Stomach smooth muscle (tissue), 2 donors: ENCODE results near the gene PLCG1.
"Not testable (repeated sequence)": the region's sequence is repeated elsewhere in the genome, so short reads cannot be mapped to it uniquely, and the experiment has no call there.

Experiments used
- H3K27ac ChIP-seq: one replicate; pipeline ENCODE4 v1.7.0; 2013; ENCODE audit warnings: mild to moderate bottlenecking, low read length, inconsistent platforms
- H3K27me3 ChIP-seq, 2 donors: one replicate each; pipeline ENCODE4 v1.7.0; 2013; ENCODE audit warnings: low read length in 2 of 2; ENCODE audit not compliant: insufficient read depth in 2 of 2, control insufficient read depth in 1 of 2
- H3K36me3 ChIP-seq, 2 donors: one replicate each; pipeline ENCODE4 v1.7.0; 2013; ENCODE audit warnings: low read length in 2 of 2; ENCODE audit not compliant: control insufficient read depth in 2 of 2, insufficient read depth in 2 of 2
- H3K4me1 ChIP-seq: one replicate; pipeline ENCODE4 v1.7.0; 2013; ENCODE audit warnings: low read length; ENCODE audit not compliant: control insufficient read depth, insufficient read depth
- H3K4me3 ChIP-seq, 2 donors: one replicate each; pipeline ENCODE4 v1.7.0; 2013; ENCODE audit warnings: low read length in 2 of 2
- H3K9ac ChIP-seq, 2 donors: one replicate each; pipeline ENCODE4 v1.7.0; 2013; ENCODE audit warnings: low read length in 2 of 2, mild to moderate bottlenecking in 1 of 2
- H3K9me3 ChIP-seq, 2 donors: one replicate each; pipeline ENCODE4 v1.7.0; 2013; ENCODE audit warnings: low read length in 2 of 2; ENCODE audit not compliant: control insufficient read depth in 2 of 2
- donor health status: healthy.
- donor health status: Pancreatic carcinoma.

PLCG1 gene

GRCh38 chr20:41110012-41110411, 27.3 kb upstream of the PLCG1 start:
- H3K4me1 ChIP-seq = no peaks in the 10 kb centered on the region
- no peak overlapping the region for H3K9ac ChIP-seq
- no peaks in the 10 kb centered on the region for H3K27me3 ChIP-seq
- H3K27ac ChIP-seq = no peak overlapping the region
- no peak overlapping the region for H3K4me3 ChIP-seq
- H3K9me3 ChIP-seq = no peaks in the 10 kb centered on the region
- peaks cover 25 to 42% of the 10 kb centered on the region in 2 donors for H3K36me3 ChIP-seq

- no peaks in the 10 kb centered on the region for H3K9me3 ChIP-seq
Measured at GRCh38 chr20:41110930-41111577, 26.3 kb upstream of the PLCG1 start.

GRCh38 chr20:41111578-41111951, 25.8 kb upstream of the PLCG1 start:
- Histone ChIP-seq H3K9me3 (no peaks in the 10 kb centered on the region), H3K9ac (no peak overlapping the region), H3K36me3 (peaks cover 39 to 57% of the 10 kb centered on the region in 2 donors), H3K27ac (no peak overlapping the region), H3K4me3 (no peak overlapping the region), H3K27me3 (no peaks in the 10 kb centered on the region), H3K4me1 (no peaks in the 10 kb centered on the region)

More at GRCh38 chr20:41110930-41111577, 26.3 kb upstream of the PLCG1 start:
- Histone ChIP-seq H3K36me3 (peaks cover 34 to 52% of the 10 kb centered on the region in 2 donors), H3K27ac (no peak overlapping the region), H3K4me1 (no peaks in the 10 kb centered on the region), H3K4me3 (no peak overlapping the region), H3K9ac (no peak overlapping the region), H3K27me3 (no peaks in the 10 kb centered on the region)

GRCh38 chr20:41116282-41116956, 20.9 kb upstream of the PLCG1 start:
- H3K9ac ChIP-seq = no peak overlapping the region
- H3K9me3 ChIP-seq = no peaks in the 10 kb centered on the region
- H3K27me3 ChIP-seq = no peaks in the 10 kb centered on the region
- no peaks in the 10 kb centered on the region for H3K4me1 ChIP-seq
- no peak overlapping the region for H3K4me3 ChIP-seq
- peaks cover 57 to 66% of the 10 kb centered on the region in 2 donors for H3K36me3 ChIP-seq
- no peak overlapping the region for H3K27ac ChIP-seq

GRCh38 chr20:41118159-41118558, 19.2 kb upstream of the PLCG1 start:
- not testable (repeated sequence) for H3K9ac ChIP-seq, H3K27ac ChIP-seq, H3K9me3 ChIP-seq, H3K27me3 ChIP-seq, H3K4me3 ChIP-seq, H3K4me1 ChIP-seq
- peaks cover 69 to 72% of the 10 kb centered on the region in 2 donors for H3K36me3 ChIP-seq

- H3K9me3 ChIP-seq = no peaks in the 10 kb centered on the region
- H3K4me3 ChIP-seq = no peak overlapping the region
- no peaks in the 10 kb centered on the region for H3K27me3 ChIP-seq
- H3K4me1 ChIP-seq = no peaks in the 10 kb centered on the region
- H3K36me3 ChIP-seq = peaks cover 68 to 71% of the 10 kb centered on the region in 2 donors
- H3K9ac ChIP-seq = no peak overlapping the region
- H3K27ac ChIP-seq = no peak overlapping the region
Measured at GRCh38 chr20:41118632-41119031, 18.7 kb upstream of the PLCG1 start.

- Histone ChIP-seq H3K27ac (no peak overlapping the region), H3K27me3 (no peaks in the 10 kb centered on the region), H3K9me3 (no peaks in the 10 kb centered on the region), H3K4me3 (no peak overlapping the region), H3K4me1 (no peaks in the 10 kb centered on the region), H3K9ac (no peak overlapping the region), H3K36me3 (peaks cover 61 to 62% of the 10 kb centered on the region in 2 donors)
Measured at GRCh38 chr20:41119614-41120561, 17.5 kb upstream of the PLCG1 start.

GRCh38 chr20:41121399-41121798, 15.9 kb upstream of the PLCG1 start:
- Histone ChIP-seq H3K9ac (no peak overlapping the region), H3K4me3 (no peak overlapping the region), H3K4me1 (peaks cover 5% of the 10 kb centered on the region), H3K27ac (no peak overlapping the region), H3K9me3 (no peaks in the 10 kb centered on the region), H3K27me3 (no peaks in the 10 kb centered on the region), H3K36me3 (peaks cover 51 to 63% of the 10 kb centered on the region in 2 donors)

- Histone ChIP-seq H3K27ac (no peak overlapping the region), H3K4me3 (no peak overlapping the region), H3K9me3 (no peaks in the 10 kb centered on the region), H3K9ac (no peak overlapping the region), H3K36me3 (peaks cover 36 to 55% of the 10 kb centered on the region in 2 donors), H3K27me3 (no peaks in the 10 kb centered on the region), H3K4me1 (peaks cover 5% of the 10 kb centered on the region)
Measured at GRCh38 chr20:41123631-41124030, 13.7 kb upstream of the PLCG1 start.

GRCh38 chr20:41124451-41125094, 12.8 kb upstream of the PLCG1 start:
- no peak overlapping the region for H3K27ac ChIP-seq

More at GRCh38 chr20:41124451-41125094, 12.8 kb upstream of the PLCG1 start:
- H3K4me3 ChIP-seq = no peak overlapping the region
- H3K9ac ChIP-seq = no peak overlapping the region
- H3K27me3 ChIP-seq = no peaks in the 10 kb centered on the region
- no peaks in the 10 kb centered on the region for H3K9me3 ChIP-seq
- H3K36me3 ChIP-seq = peaks cover 34 to 49% of the 10 kb centered on the region in 2 donors
- peaks cover 5% of the 10 kb centered on the region for H3K4me1 ChIP-seq
